Skeletal muscle satellite cell (primary cell): ENCODE measurements around the gene MAP3K5.

ENCODE experiments used
- H3K27me3 ChIP-seq: 2 replicates; pipeline ENCODE4 v1.7.0; 2013; ENCODE audit warnings: low read length; ENCODE audit not compliant: control insufficient read depth, insufficient read depth
- H3K36me3 ChIP-seq: 2 replicates; pipeline ENCODE4 v1.7.0; 2013; ENCODE audit warnings: mild to moderate bottlenecking, control low read depth, low read length; ENCODE audit not compliant: insufficient read depth
- H3K4me1 ChIP-seq: 2 replicates; pipeline ENCODE4 v1.7.0; 2013; ENCODE audit warnings: low read length; ENCODE audit not compliant: control insufficient read depth, insufficient read depth
- H3K4me2 ChIP-seq: 2 replicates; pipeline ENCODE4 v1.7.0; 2013; ENCODE audit warnings: mild to moderate bottlenecking, low read length
- H3K4me3 ChIP-seq: 2 replicates; pipeline ENCODE4 v1.7.0; 2013; ENCODE audit warnings: low read length
- H3K9ac ChIP-seq: 2 replicates; pipeline ENCODE4 v1.7.0; 2013; ENCODE audit warnings: mild to moderate bottlenecking, low read depth, low read length, moderate library complexity
- H3K9me3 ChIP-seq: replicated peaks from 2 replicates; pipeline ENCODE4 v1.7.0; 2013; ENCODE audit warnings: mild to moderate bottlenecking, control low read depth, low read length

MAP3K5 gene

GRCh38 chr6:136812174-136812573 lies 19.9 kb upstream of the MAP3K5 start:
- H3K4me1 ChIP-seq: no peaks in the 10 kb centered on the region

GRCh38 chr6:136811272-136811671 lies 19.0 kb upstream of the MAP3K5 start:
- Histone ChIP-seq H3K4me3 (no peak overlapping the region), H3K9ac (no peak overlapping the region), H3K36me3 (no peaks in the 10 kb centered on the region), H3K9me3 (no peaks in the 10 kb centered on the region), H3K4me2 (no peak overlapping the region), H3K4me1 (no peaks in the 10 kb centered on the region), H3K27me3 (no peaks in the 10 kb centered on the region)

More at GRCh38 chr6:136812174-136812573, 19.9 kb upstream of the MAP3K5 start:
- Histone ChIP-seq H3K9ac (no peak overlapping the region), H3K4me2 (no peak overlapping the region), H3K4me3 (no peak overlapping the region), H3K27me3 (no peaks in the 10 kb centered on the region), H3K9me3 (no peaks in the 10 kb centered on the region), H3K36me3 (no peaks in the 10 kb centered on the region)

DNA sequence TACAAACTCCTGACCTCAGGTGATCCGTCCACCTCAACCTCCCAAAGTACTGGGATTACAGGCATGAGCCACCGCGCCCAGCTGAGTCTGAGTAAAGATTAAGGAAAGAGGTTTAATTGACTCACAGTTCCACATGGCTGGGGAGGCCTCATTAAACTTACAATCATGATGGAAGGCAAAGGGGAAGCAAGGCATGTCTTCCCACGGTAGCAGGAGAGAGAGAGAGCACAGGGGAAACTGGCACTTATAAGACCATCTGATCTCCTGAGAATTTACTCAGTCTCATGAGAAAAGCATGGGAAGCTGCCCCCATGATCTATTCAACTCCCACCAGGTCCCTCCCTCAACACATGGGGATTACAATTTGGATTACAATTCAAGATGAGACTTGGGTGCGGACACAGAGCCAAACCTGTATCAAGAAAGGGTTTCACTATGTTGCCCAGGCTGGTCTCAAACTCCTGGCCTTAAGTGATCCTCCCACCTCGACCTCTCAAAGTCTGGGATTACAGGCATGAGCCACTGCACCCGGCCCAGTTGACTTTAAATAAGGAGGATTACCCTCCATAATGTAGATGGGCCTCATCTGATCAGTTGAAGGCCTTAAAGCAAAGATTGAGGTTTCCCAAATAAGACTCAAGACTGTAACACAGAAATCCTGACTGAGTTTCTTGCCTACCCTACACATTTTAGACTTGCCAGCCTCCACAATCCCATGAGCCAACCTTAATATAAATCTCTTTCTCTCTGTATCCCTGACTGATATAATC lies 17.0 kb upstream of the MAP3K5 start:
- Histone ChIP-seq H3K36me3 (no peaks in the 10 kb centered on the region), H3K27me3 (no peaks in the 10 kb centered on the region), H3K9me3 (no peaks in the 10 kb centered on the region), H3K4me3 (no peak overlapping the region), H3K9ac (no peak overlapping the region), H3K4me2 (no peak overlapping the region), H3K4me1 (no peaks in the 10 kb centered on the region)

DNA sequence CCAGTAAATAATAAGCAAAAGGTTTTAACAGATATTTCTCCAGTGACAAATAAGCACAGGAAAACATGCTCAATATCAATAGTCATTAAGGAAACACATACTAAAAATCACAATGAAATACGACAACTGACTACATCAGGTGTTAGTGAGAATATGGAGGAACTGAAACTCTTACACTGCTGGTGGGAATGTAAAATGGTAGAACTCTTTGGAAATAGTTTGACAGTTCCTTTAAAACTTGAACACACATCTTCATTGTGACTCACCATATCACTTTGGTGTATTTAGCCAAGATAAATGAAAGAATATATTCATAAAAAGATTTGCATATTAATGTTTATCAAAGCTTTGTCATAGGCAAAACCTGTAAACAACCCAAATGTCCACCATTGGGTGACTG lies 11.3 kb upstream of the MAP3K5 start:
- H3K9ac ChIP-seq: no peak overlapping the region
- no peaks in the 10 kb centered on the region for H3K36me3 ChIP-seq
- no peaks in the 10 kb centered on the region for H3K9me3 ChIP-seq

GRCh38 chr6:136801581-136801980 lies 9.3 kb upstream of the MAP3K5 start:
- Histone ChIP-seq H3K9ac (no peak overlapping the region), H3K36me3 (no peaks in the 10 kb centered on the region), H3K9me3 (peaks cover 4% of the 10 kb centered on the region), H3K27me3 (no peaks in the 10 kb centered on the region), H3K4me3 (no peak overlapping the region), H3K4me1 (no peaks in the 10 kb centered on the region), H3K4me2 (no peak overlapping the region)

More for the DNA sequence above, 11.3 kb upstream of the MAP3K5 start:
- Histone ChIP-seq H3K4me1 (no peaks in the 10 kb centered on the region), H3K4me2 (no peak overlapping the region), H3K27me3 (no peaks in the 10 kb centered on the region), H3K4me3 (no peak overlapping the region)

DNA sequence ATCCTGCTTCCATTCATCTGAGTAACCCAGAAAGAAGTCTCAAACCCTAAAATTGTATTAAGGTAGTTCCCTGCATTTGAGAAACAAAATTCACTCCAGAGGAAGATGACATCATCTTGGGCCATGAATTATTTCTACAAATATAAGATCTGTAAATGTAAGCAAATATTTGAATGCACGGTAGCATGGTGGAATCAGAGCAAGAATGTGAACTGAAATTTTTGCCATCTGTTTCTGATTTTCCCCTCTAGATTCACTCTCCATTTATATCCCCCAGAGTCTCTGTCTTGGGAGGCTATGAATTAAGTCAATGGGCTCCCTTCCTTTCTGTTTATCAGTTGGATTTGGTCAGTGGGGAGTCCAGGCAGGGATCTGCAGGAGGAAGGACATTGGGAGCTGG lies 5.8 kb upstream of the MAP3K5 start:
- Histone ChIP-seq H3K9me3 (peaks cover 4% of the 10 kb centered on the region), H3K9ac (no peak overlapping the region), H3K4me3 (no peak overlapping the region), H3K4me1 (peaks cover 6% of the 10 kb centered on the region), H3K27me3 (no peaks in the 10 kb centered on the region), H3K4me2 (no peak overlapping the region), H3K36me3 (no peaks in the 10 kb centered on the region)

- H3K9ac ChIP-seq: no peak overlapping the region
- peaks cover 6% of the 10 kb centered on the region for H3K4me1 ChIP-seq
- no peaks in the 10 kb centered on the region for H3K27me3 ChIP-seq
- H3K9me3 ChIP-seq: peaks cover 4% of the 10 kb centered on the region
- no peak overlapping the region for H3K4me3 ChIP-seq
- no peak overlapping the region for H3K4me2 ChIP-seq
- H3K36me3 ChIP-seq: no peaks in the 10 kb centered on the region
Measured at GRCh38 chr6:136795996-136796395, 3.7 kb upstream of the MAP3K5 start.

- Histone ChIP-seq H3K9ac (no peak overlapping the region), H3K4me1 (peaks cover 6% of the 10 kb centered on the region), H3K9me3 (peaks cover 4% of the 10 kb centered on the region), H3K4me3 (no peak overlapping the region), H3K27me3 (no peaks in the 10 kb centered on the region), H3K4me2 (no peak overlapping the region), H3K36me3 (no peaks in the 10 kb centered on the region)
Measured at GRCh38 chr6:136795386-136795785, 3.1 kb upstream of the MAP3K5 start.

GRCh38 chr6:136793363-136793762 lies 1.1 kb upstream of the MAP3K5 start:
- H3K9me3 ChIP-seq: peaks cover 4% of the 10 kb centered on the region
- peak overlapping the region; percentile 94 for H3K9ac ChIP-seq
- H3K27me3 ChIP-seq: no peaks in the 10 kb centered on the region
- peak overlapping the region; percentile 91 for H3K4me3 ChIP-seq
- H3K4me2 ChIP-seq: peak overlapping the region; percentile 92
- H3K4me1 ChIP-seq: peaks cover 17% of the 10 kb centered on the region
- no peaks in the 10 kb centered on the region for H3K36me3 ChIP-seq

DNA sequence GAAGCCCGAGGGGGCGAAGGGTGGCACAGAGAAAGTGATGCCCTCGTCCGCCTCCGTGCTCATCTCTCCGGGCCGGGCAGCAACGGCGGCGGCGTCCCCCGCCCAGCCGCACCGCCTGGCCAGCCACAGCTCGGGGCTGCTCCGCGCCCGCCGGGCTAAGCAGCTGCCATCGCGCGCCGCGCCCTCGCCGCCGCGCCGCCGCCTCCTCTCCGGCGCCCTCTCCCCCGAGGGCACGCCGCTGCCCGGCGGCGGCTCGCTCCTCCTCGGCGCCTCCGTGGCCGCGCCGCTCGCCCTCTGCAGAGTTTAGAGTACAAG lies 225 bp downstream of the MAP3K5 start:
- no peaks in the 10 kb centered on the region for H3K36me3 ChIP-seq
- H3K4me3 ChIP-seq: peak overlapping the region; percentile 91
- H3K9me3 ChIP-seq: no peaks in the 10 kb centered on the region
- peaks cover 30% of the 10 kb centered on the region for H3K4me1 ChIP-seq
- H3K27me3 ChIP-seq: no peaks in the 10 kb centered on the region
- H3K4me2 ChIP-seq: peak overlapping the region; percentile 92
- peak overlapping the region; percentile 94 for H3K9ac ChIP-seq

GRCh38 chr6:136791296-136792094 lies 782 bp downstream of the MAP3K5 start:
- Histone ChIP-seq H3K27me3 (no peaks in the 10 kb centered on the region), H3K4me2 (peak overlapping the region; percentile 92), H3K36me3 (no peaks in the 10 kb centered on the region), H3K9ac (peak overlapping the region; percentile 94), H3K4me3 (peak overlapping the region; percentile 91), H3K9me3 (no peaks in the 10 kb centered on the region), H3K4me1 (peaks cover 35% of the 10 kb centered on the region)
